Liver (tissue), 9 donors: ENCODE data around the gene TBC1D21. TPM values are rescaled to one million over a fixed set of nuclear protein-coding genes. Genes with fewer than 3 reads are reported as not detected.

Experiments
- DNase-seq: peaks from one replicate; pipeline ENCODE4 v3.0.0-alpha.2; 2017; ENCODE audit warnings: low spot score
- H3K27ac ChIP-seq, 2 donors: one replicate each; pipeline ENCODE4 v1.7.0; 2013; ENCODE audit warnings: inconsistent platforms in 2 of 2, low read length in 2 of 2, control low read depth in 1 of 2, low read depth in 1 of 2, mild to moderate bottlenecking in 1 of 2
- H3K27me3 ChIP-seq, 4 donors: one replicate each; pipeline versions ENCODE4 v1.6.1 to v1.7.0; 2013; ENCODE audit warnings: low read length in 3 of 4, inconsistent platforms in 1 of 4, mild to moderate bottlenecking in 1 of 4, moderate library complexity in 1 of 4; ENCODE audit not compliant: control insufficient read depth in 4 of 4, insufficient read depth in 4 of 4
- H3K36me3 ChIP-seq, 4 donors: one replicate each; pipeline versions ENCODE4 v1.6.1 to v1.7.0; 2013; ENCODE audit warnings: low read length in 3 of 4, mild to moderate bottlenecking in 3 of 4, low read depth in 1 of 4, moderate library complexity in 1 of 4; ENCODE audit not compliant: control insufficient read depth in 4 of 4, insufficient read depth in 3 of 4
- H3K4me1 ChIP-seq, 4 donors: one replicate each; pipeline versions ENCODE4 v1.6.1 to v1.7.0; 2013; ENCODE audit warnings: low read length in 3 of 4, mild to moderate bottlenecking in 3 of 4, moderate library complexity in 1 of 4; ENCODE audit not compliant: control insufficient read depth in 4 of 4, insufficient read depth in 4 of 4
- H3K4me3 ChIP-seq, 3 donors: one replicate each; pipeline versions ENCODE4 v1.6.1 to v1.7.0; 2013; ENCODE audit warnings: low read length in 3 of 3, control low read depth in 1 of 3, low read depth in 1 of 3, mild to moderate bottlenecking in 1 of 3
- H3K9ac ChIP-seq, 2 donors: one replicate each; pipeline ENCODE4 v1.7.0; 2013; ENCODE audit warnings: low read length in 2 of 2, mild to moderate bottlenecking in 2 of 2, moderate library complexity in 2 of 2, control low read depth in 1 of 2, low read depth in 1 of 2
- H3K9me3 ChIP-seq, 4 donors: one replicate each; pipeline versions ENCODE4 v1.6.1 to v1.7.0; 2013; ENCODE audit warnings: low read length in 3 of 4; ENCODE audit not compliant: control insufficient read depth in 4 of 4
- EGR1 ChIP-seq, 2 donors: IDR thresholded peaks; 2 replicates each; pipeline ENCODE4 v1.6.1; 2016 to 2018; ENCODE audit warnings: antibody characterized with exemption in 2 of 2, low read depth in 2 of 2
- FOXA1 ChIP-seq: IDR thresholded peaks from 2 replicates; pipeline ENCODE4 v1.6.1; 2016; ENCODE audit warnings: antibody characterized with exemption
- FOXA2 ChIP-seq: IDR thresholded peaks from 2 replicates; pipeline ENCODE4 v1.6.1; 2016; ENCODE audit warnings: antibody characterized with exemption
- GABPA ChIP-seq, 2 donors: IDR thresholded peaks in 1 of 2; conservative IDR thresholded peaks in 1 of 2; 2 replicates each; pipeline ENCODE4 v1.6.1; 2016; ENCODE audit warnings: antibody characterized with exemption in 2 of 2, mild to moderate bottlenecking in 1 of 2, moderate library complexity in 1 of 2
- HNF4A ChIP-seq, 2 donors: conservative IDR thresholded peaks; 2 replicates each; pipeline ENCODE4 v1.6.1; 2016; ENCODE audit warnings: antibody characterized with exemption in 2 of 2, mild to moderate bottlenecking in 2 of 2
- HNF4G ChIP-seq: IDR thresholded peaks from 2 replicates; pipeline ENCODE4 v1.6.1; 2016; ENCODE audit warnings: antibody characterized with exemption
- JUND ChIP-seq, 2 donors: IDR thresholded peaks; 2 replicates each; pipeline ENCODE4 v1.6.1; 2016; ENCODE audit warnings: antibody characterized with exemption in 2 of 2
- MAX ChIP-seq: IDR thresholded peaks from 2 replicates; pipeline ENCODE4 v1.6.1; 2016; ENCODE audit warnings: antibody characterized with exemption
- NR2F2 ChIP-seq: IDR thresholded peaks from 2 replicates; pipeline ENCODE4 v1.6.1; 2016; ENCODE audit warnings: antibody characterized with exemption
- RAD21 ChIP-seq, 2 donors: IDR thresholded peaks; 2 replicates each; pipeline ENCODE4 v1.6.1; 2016; ENCODE audit warnings: antibody characterized with exemption in 2 of 2, mild to moderate bottlenecking in 2 of 2
- RXRA ChIP-seq, 2 donors: IDR thresholded peaks; 2 replicates each; pipeline ENCODE4 v1.6.1; 2017 to 2018; ENCODE audit warnings: antibody characterized with exemption in 2 of 2, mild to moderate bottlenecking in 1 of 2
- SP1 ChIP-seq: IDR thresholded peaks from 2 replicates; pipeline ENCODE4 v1.6.1; 2018; ENCODE audit warnings: antibody characterized with exemption, mild to moderate bottlenecking
- TAF1 ChIP-seq: conservative IDR thresholded peaks from 2 replicates; pipeline ENCODE4 v1.6.1; 2016; ENCODE audit warnings: antibody characterized with exemption, mild to moderate bottlenecking
- YY1 ChIP-seq: IDR thresholded peaks from 2 replicates; pipeline ENCODE4 v1.6.1; 2016; ENCODE audit warnings: antibody characterized with exemption, mild to moderate bottlenecking
- ZBTB33 ChIP-seq: IDR thresholded peaks from 2 replicates; pipeline ENCODE4 v1.6.1; 2016; ENCODE audit warnings: antibody characterized with exemption
- WGBS: extraction: QIAGEN DNeasy Blood & Tissue Kit; methylation state at CpG from one replicate; pipeline ENCODE4 v1.1.7; 2013; 5-methylcytosine and 5-hydroxymethylcytosine counted together
- polyA plus RNA-seq, 2 donors: library from polyadenylated mRNA; stranded (reverse) in 1 of 2; unstranded in 1 of 2; fragments of 200-250 nt in 1 of 2; fragments of >200 nt in 1 of 2; fragmentation: Nextera tagmentation in 1 of 2; extraction: Ambion mirVana in 1 of 2; gene quantifications; one replicate each; pipeline versions ENCODE4 v1.2.1 to v1.2.3, GENCODE V29; 2013 to 2015
- total RNA-seq, 2 donors: library from RNA; depleted of rRNA; stranded (reverse); fragments of >200 nt; gene quantifications; one replicate each; pipeline ENCODE4 v1.2.3, GENCODE V29; 2014
- TF ChIP-seq, protein P1 (sequence below): fragments of 150-350 bp; IDR thresholded peaks from 2 replicates; pipeline ENCODE4 v1.5.1; 2017; ENCODE audit warnings: improper control_type of control experiment, low read depth, low read length; ENCODE audit not compliant: missing input control
- TF ChIP-seq, protein P2 (sequence below): IDR thresholded peaks from 2 replicates; pipeline ENCODE4 v1.6.1; 2016; ENCODE audit warnings: antibody characterized with exemption
- TF ChIP-seq, protein P3 (sequence below): IDR thresholded peaks from 2 replicates; pipeline ENCODE4 v1.6.1; 2016; ENCODE audit warnings: antibody characterized with exemption, mild to moderate bottlenecking
- donor health status: healthy.
- donor health status: healthy.
- donor health status: healthy.
- donor health status: healthy.
- donor health status: healthy.

TBC1D21 gene
- total and polyA plus RNA-seq, 4 donors, result not detected

GRCh38 chr15:73852507-73852906 is 20.9 kb upstream of the TBC1D21 start:
- Histone ChIP-seq H3K27me3 (no peaks in the 10 kb centered on the region), H3K27ac (no peak overlapping the region), H3K4me1 (no peaks in the 10 kb centered on the region), H3K36me3 (no peaks in the 10 kb centered on the region), H3K9me3 (no peaks in the 10 kb centered on the region), H3K4me3 (no peak overlapping the region), H3K9ac (no peak overlapping the region)
- no peak for TF ChIP-seq NR2F2
- TF ChIP-seq FOXA2, result no peak
- TF ChIP-seq, protein P1, sequence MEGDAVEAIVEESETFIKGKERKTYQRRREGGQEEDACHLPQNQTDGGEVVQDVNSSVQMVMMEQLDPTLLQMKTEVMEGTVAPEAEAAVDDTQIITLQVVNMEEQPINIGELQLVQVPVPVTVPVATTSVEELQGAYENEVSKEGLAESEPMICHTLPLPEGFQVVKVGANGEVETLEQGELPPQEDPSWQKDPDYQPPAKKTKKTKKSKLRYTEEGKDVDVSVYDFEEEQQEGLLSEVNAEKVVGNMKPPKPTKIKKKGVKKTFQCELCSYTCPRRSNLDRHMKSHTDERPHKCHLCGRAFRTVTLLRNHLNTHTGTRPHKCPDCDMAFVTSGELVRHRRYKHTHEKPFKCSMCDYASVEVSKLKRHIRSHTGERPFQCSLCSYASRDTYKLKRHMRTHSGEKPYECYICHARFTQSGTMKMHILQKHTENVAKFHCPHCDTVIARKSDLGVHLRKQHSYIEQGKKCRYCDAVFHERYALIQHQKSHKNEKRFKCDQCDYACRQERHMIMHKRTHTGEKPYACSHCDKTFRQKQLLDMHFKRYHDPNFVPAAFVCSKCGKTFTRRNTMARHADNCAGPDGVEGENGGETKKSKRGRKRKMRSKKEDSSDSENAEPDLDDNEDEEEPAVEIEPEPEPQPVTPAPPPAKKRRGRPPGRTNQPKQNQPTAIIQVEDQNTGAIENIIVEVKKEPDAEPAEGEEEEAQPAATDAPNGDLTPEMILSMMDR, result no peak
- TF ChIP-seq TAF1, result no peak
- TF ChIP-seq, protein P2, sequence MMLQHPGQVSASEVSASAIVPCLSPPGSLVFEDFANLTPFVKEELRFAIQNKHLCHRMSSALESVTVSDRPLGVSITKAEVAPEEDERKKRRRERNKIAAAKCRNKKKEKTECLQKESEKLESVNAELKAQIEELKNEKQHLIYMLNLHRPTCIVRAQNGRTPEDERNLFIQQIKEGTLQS, result no peak
- TF ChIP-seq HNF4G, result no peak
- TF ChIP-seq YY1, result no peak
- TF ChIP-seq FOXA1, result no peak
- no peak for TF ChIP-seq EGR1 (IDR thresholded peaks at IDR 0.05; ENCODE audit: low read depth in 2 of 2)
- no peak for TF ChIP-seq GABPA (IDR thresholded peaks at IDR 0.05 in 1 of 2, conservative IDR thresholded peaks at IDR 0.05 in 1 of 2)
- no peak for TF ChIP-seq RAD21 (IDR thresholded peaks at IDR 0.05)
- no peak for TF ChIP-seq SP1
- no peak for TF ChIP-seq HNF4A (conservative IDR thresholded peaks at IDR 0.05)
- TF ChIP-seq RXRA (IDR thresholded peaks at IDR 0.05), result no peak
- TF ChIP-seq, protein P3, sequence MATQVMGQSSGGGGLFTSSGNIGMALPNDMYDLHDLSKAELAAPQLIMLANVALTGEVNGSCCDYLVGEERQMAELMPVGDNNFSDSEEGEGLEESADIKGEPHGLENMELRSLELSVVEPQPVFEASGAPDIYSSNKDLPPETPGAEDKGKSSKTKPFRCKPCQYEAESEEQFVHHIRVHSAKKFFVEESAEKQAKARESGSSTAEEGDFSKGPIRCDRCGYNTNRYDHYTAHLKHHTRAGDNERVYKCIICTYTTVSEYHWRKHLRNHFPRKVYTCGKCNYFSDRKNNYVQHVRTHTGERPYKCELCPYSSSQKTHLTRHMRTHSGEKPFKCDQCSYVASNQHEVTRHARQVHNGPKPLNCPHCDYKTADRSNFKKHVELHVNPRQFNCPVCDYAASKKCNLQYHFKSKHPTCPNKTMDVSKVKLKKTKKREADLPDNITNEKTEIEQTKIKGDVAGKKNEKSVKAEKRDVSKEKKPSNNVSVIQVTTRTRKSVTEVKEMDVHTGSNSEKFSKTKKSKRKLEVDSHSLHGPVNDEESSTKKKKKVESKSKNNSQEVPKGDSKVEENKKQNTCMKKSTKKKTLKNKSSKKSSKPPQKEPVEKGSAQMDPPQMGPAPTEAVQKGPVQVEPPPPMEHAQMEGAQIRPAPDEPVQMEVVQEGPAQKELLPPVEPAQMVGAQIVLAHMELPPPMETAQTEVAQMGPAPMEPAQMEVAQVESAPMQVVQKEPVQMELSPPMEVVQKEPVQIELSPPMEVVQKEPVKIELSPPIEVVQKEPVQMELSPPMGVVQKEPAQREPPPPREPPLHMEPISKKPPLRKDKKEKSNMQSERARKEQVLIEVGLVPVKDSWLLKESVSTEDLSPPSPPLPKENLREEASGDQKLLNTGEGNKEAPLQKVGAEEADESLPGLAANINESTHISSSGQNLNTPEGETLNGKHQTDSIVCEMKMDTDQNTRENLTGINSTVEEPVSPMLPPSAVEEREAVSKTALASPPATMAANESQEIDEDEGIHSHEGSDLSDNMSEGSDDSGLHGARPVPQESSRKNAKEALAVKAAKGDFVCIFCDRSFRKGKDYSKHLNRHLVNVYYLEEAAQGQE, result no peak
- no peak for TF ChIP-seq MAX
- no peak for TF ChIP-seq JUND (IDR thresholded peaks at IDR 0.05)
- no peak for TF ChIP-seq ZBTB33
- DNase-seq, result no peak
- 69% methylated on average over 5 of the region's 5 CpGs for WGBS

DNA sequence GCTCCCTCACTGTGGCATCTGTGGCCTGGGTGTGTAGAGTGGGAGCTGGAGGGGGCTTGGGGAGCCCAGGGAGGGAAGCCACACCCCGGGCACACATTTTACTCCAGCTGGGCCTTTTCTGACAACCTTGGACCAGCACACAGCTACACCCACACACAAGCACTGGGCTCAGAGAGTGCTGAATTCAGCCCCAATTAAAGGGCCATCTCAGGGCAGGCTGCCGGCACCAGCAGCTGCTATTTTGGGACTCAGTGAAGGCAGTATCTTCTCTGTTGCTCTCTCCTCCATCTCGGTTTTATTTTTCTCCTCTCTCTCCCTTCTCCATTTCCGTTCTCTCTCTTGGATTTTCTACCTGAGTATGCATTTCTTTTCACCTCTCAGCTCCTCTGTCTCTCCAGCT is 19.1 kb upstream of the TBC1D21 start:
- H3K27ac ChIP-seq, result no peak overlapping the region
- H3K4me1 ChIP-seq, result no peaks in the 10 kb centered on the region
- H3K9ac ChIP-seq, result no peak overlapping the region
- 53% methylated on average over 4 of the region's 4 CpGs for WGBS
- TF ChIP-seq, protein P3, result no peak
- TF ChIP-seq HNF4A (conservative IDR thresholded peaks at IDR 0.05) (no peak), NR2F2 (no peak), RXRA (IDR thresholded peaks at IDR 0.05) (no peak), HNF4G (no peak), ZBTB33 (no peak), RAD21 (IDR thresholded peaks at IDR 0.05) (no peak), MAX (no peak), EGR1 (IDR thresholded peaks at IDR 0.05; ENCODE audit: low read depth in 2 of 2) (no peak)
- no peaks in the 10 kb centered on the region for H3K27me3 ChIP-seq
- H3K36me3 ChIP-seq, result no peaks in the 10 kb centered on the region
- H3K9me3 ChIP-seq, result no peaks in the 10 kb centered on the region
- DNase-seq, result no peak
- H3K4me3 ChIP-seq, result no peak overlapping the region
